Measurements from ENCODE around the gene TTC3.

GRCh38 chr21:37208741-37209225, 135.7 kb downstream of the TTC3 start:
- TF ChIP-seq CTCF (IDR thresholded peaks at IDR 0.05; ENCODE audit: borderline replicate concordance, extremely low read depth, low read length, poor library complexity, severe bottlenecking) (no peak), EZH2 (IDR thresholded peaks at IDR 0.05; ENCODE audit: borderline replicate concordance, low read depth, low read length, severe bottlenecking) (no peak)

Data from DND-41 (cell line).